T-helper 17 cell (primary cell): ENCODE measurements around the gene WDR90. TPM values are rescaled to one million over a fixed set of nuclear protein-coding genes. Genes with fewer than 3 reads are reported as not detected.

ENCODE experiments used
- ATAC-seq: fragments of 150-1000 bp; cut with Tn5 transposase; 2 replicates; pipeline ENCODE4 v1.10.0; 2021; ENCODE audit warnings: mild to moderate bottlenecking, moderate library complexity
- DNase-seq, 3 donors: peaks; one replicate each; pipeline versions ENCODE4 v3.0.0 to v3.0.0-alpha.2; 2020 to 2021
- H3K9me3 ChIP-seq: one replicate; pipeline ENCODE4 v1.7.0; 2013; ENCODE audit warnings: low read length, mild to moderate bottlenecking; ENCODE audit not compliant: control insufficient read depth, poor library complexity, severe bottlenecking
- H3K27ac Mint-ChIP-seq: one replicate; pipeline ENCODE4 v1.8.0; 2022; ENCODE audit warnings: mild to moderate bottlenecking, moderate library complexity, mixed read lengths
- H3K27me3 Mint-ChIP-seq: one replicate; pipeline ENCODE4 v1.8.0; 2022; ENCODE audit warnings: mixed read lengths
- H3K36me3 Mint-ChIP-seq: one replicate; pipeline ENCODE4 v1.8.0; 2022; ENCODE audit warnings: low read depth, mixed read lengths
- H3K4me1 Mint-ChIP-seq: one replicate; pipeline ENCODE4 v1.8.0; 2022; ENCODE audit warnings: mild to moderate bottlenecking, mixed read lengths
- H3K4me3 Mint-ChIP-seq: one replicate; pipeline ENCODE4 v1.8.0; 2022; ENCODE audit warnings: mild to moderate bottlenecking, moderate library complexity, mixed read lengths
- total RNA-seq, 4 donors: library from RNA in 2 of 4; stranded (reverse) in 2 of 4; gene quantifications; one replicate each; pipeline ENCODE4 v1.2.3 and lab custom pipeline; 2022 to 2026

WDR90 gene
- total RNA-seq, 2 donors from 2014 or later, result 11.1 to 15.3 TPM

GRCh38 chr16:620700-621525 lies 28.3 kb upstream of the WDR90 start:
- DNase-seq, result no peak
- Mint-ChIP-seq H3K4me3 (no peak overlapping the region), H3K4me1 (peaks cover 2% of the 10 kb centered on the region), H3K27me3 (no peaks in the 10 kb centered on the region), H3K27ac (no peak overlapping the region), H3K36me3 (no peaks in the 10 kb centered on the region)
- H3K9me3 ChIP-seq, result no peaks in the 10 kb centered on the region
- no peak for ATAC-seq

- Mint-ChIP-seq H3K36me3 (no peaks in the 10 kb centered on the region), H3K27me3 (no peaks in the 10 kb centered on the region), H3K4me3 (no peak overlapping the region), H3K27ac (no peak overlapping the region), H3K4me1 (peaks cover 4% of the 10 kb centered on the region)
- no peak for DNase-seq
- ATAC-seq, result no peak
- no peaks in the 10 kb centered on the region for H3K9me3 ChIP-seq
Observed at GRCh38 chr16:621526-622105, 27.5 kb upstream of the WDR90 start.

GRCh38 chr16:622920-623280 lies 26.3 kb upstream of the WDR90 start:
- Mint-ChIP-seq H3K27me3 (no peaks in the 10 kb centered on the region), H3K27ac (no peak overlapping the region), H3K4me3 (no peak overlapping the region), H3K4me1 (peaks cover 4% of the 10 kb centered on the region), H3K36me3 (no peaks in the 10 kb centered on the region)
- ATAC-seq (no peak), DNase-seq (no peak)
- no peaks in the 10 kb centered on the region for H3K9me3 ChIP-seq

- no peak overlapping the region for H3K4me3 Mint-ChIP-seq
- peaks cover 4% of the 10 kb centered on the region for H3K4me1 Mint-ChIP-seq
- no peaks in the 10 kb centered on the region for H3K36me3 Mint-ChIP-seq
- ATAC-seq, result no peak
- no peak for DNase-seq
- no peaks in the 10 kb centered on the region for H3K9me3 ChIP-seq
- H3K27me3 Mint-ChIP-seq, result no peaks in the 10 kb centered on the region
- no peak overlapping the region for H3K27ac Mint-ChIP-seq
Observed at GRCh38 chr16:624526-625070, 24.6 kb upstream of the WDR90 start.

GRCh38 chr16:625117-625976 lies 23.8 kb upstream of the WDR90 start:
- ATAC-seq, result no peak
- Mint-ChIP-seq H3K36me3 (no peaks in the 10 kb centered on the region), H3K4me3 (no peak overlapping the region), H3K27me3 (no peaks in the 10 kb centered on the region), H3K4me1 (peaks cover 4% of the 10 kb centered on the region), H3K27ac (no peak overlapping the region)
- DNase-seq, result no peak
- H3K9me3 ChIP-seq, result no peaks in the 10 kb centered on the region

- Mint-ChIP-seq H3K27ac (no peak overlapping the region), H3K27me3 (no peaks in the 10 kb centered on the region)
Observed at GRCh38 chr16:625977-626765, 23.0 kb upstream of the WDR90 start.

GRCh38 chr16:626787-627453 lies 22.2 kb upstream of the WDR90 start:
- Mint-ChIP-seq H3K4me1 (peaks cover 2% of the 10 kb centered on the region), H3K36me3 (no peaks in the 10 kb centered on the region), H3K27me3 (no peaks in the 10 kb centered on the region), H3K4me3 (no peak overlapping the region), H3K27ac (no peak overlapping the region)
- ATAC-seq, result no peak
- DNase-seq, result no peak
- H3K9me3 ChIP-seq, result no peaks in the 10 kb centered on the region

More at GRCh38 chr16:625977-626765, 23.0 kb upstream of the WDR90 start:
- no peak overlapping the region for H3K4me3 Mint-ChIP-seq
- DNase-seq (no peak), ATAC-seq (no peak)
- H3K9me3 ChIP-seq, result no peaks in the 10 kb centered on the region
- peaks cover 2% of the 10 kb centered on the region for H3K4me1 Mint-ChIP-seq
- no peaks in the 10 kb centered on the region for H3K36me3 Mint-ChIP-seq

GRCh38 chr16:627454-628239 lies 21.5 kb upstream of the WDR90 start:
- Mint-ChIP-seq H3K27me3 (no peaks in the 10 kb centered on the region), H3K36me3 (no peaks in the 10 kb centered on the region), H3K4me3 (no peak overlapping the region), H3K27ac (no peak overlapping the region), H3K4me1 (peaks cover 2% of the 10 kb centered on the region)
- no peak for ATAC-seq
- no peaks in the 10 kb centered on the region for H3K9me3 ChIP-seq
- no peak for DNase-seq

GRCh38 chr16:628321-629061 lies 20.7 kb upstream of the WDR90 start:
- no peaks in the 10 kb centered on the region for H3K27me3 Mint-ChIP-seq
- H3K9me3 ChIP-seq, result no peaks in the 10 kb centered on the region
- H3K36me3 Mint-ChIP-seq, result no peaks in the 10 kb centered on the region
- no peak for ATAC-seq
- no peak overlapping the region for H3K4me3 Mint-ChIP-seq
- peaks cover 2% of the 10 kb centered on the region for H3K4me1 Mint-ChIP-seq
- peak overlapping the region; percentile 34 for H3K27ac Mint-ChIP-seq
- no peak for DNase-seq

GRCh38 chr16:629185-629832 lies 19.9 kb upstream of the WDR90 start:
- H3K4me1 Mint-ChIP-seq, result peaks cover 2% of the 10 kb centered on the region

GRCh38 chr16:629833-630248 lies 19.3 kb upstream of the WDR90 start:
- Mint-ChIP-seq H3K27me3 (no peaks in the 10 kb centered on the region), H3K36me3 (no peaks in the 10 kb centered on the region), H3K4me3 (no peak overlapping the region), H3K27ac (no peak overlapping the region), H3K4me1 (peaks cover 3% of the 10 kb centered on the region)
- DNase-seq (no peak), ATAC-seq (no peak)
- no peaks in the 10 kb centered on the region for H3K9me3 ChIP-seq

More at GRCh38 chr16:629185-629832, 19.9 kb upstream of the WDR90 start:
- H3K36me3 Mint-ChIP-seq, result no peaks in the 10 kb centered on the region
- ATAC-seq (no peak), DNase-seq (no peak)
- no peak overlapping the region for H3K4me3 Mint-ChIP-seq
- no peaks in the 10 kb centered on the region for H3K9me3 ChIP-seq
- H3K27me3 Mint-ChIP-seq, result no peaks in the 10 kb centered on the region
- peak overlapping the region; percentile 34 for H3K27ac Mint-ChIP-seq
